H9 (cell line): Measurements from ENCODE around the gene WDR73. TPM values are rescaled to one million over a fixed set of nuclear protein-coding genes. Genes with fewer than 3 reads are reported as not detected.

Experiments
- DNase-seq: peaks from one replicate; pipeline ENCODE4 v3.0.0-alpha.2; 2017
- H2AFZ ChIP-seq: one replicate; pipeline ENCODE4 v1.6.1; 2013; ENCODE audit warnings: mild to moderate bottlenecking, low read length, control low read depth, moderate library complexity
- H2AK5ac ChIP-seq: 2 replicates; pipeline ENCODE4 v1.6.1; 2013; ENCODE audit warnings: low read length, control low read depth, mixed read lengths; ENCODE audit not compliant: insufficient read length
- H2BK120ac ChIP-seq: one replicate; pipeline ENCODE4 v1.6.1; 2013; ENCODE audit warnings: low read depth, mild to moderate bottlenecking, low read length, control low read depth, inconsistent platforms; ENCODE audit not compliant: poor library complexity, severe bottlenecking
- H2BK12ac ChIP-seq: 2 replicates; pipeline ENCODE4 v1.6.1; 2013; ENCODE audit warnings: low read length, control low read depth, mixed read lengths, low read depth; ENCODE audit not compliant: insufficient read length
- H2BK15ac ChIP-seq: 2 replicates; pipeline ENCODE4 v1.6.1; 2013; ENCODE audit warnings: low read depth, low read length, control low read depth
- H2BK20ac ChIP-seq: one replicate; pipeline ENCODE4 v1.6.1; 2013; ENCODE audit warnings: low read depth, mild to moderate bottlenecking, low read length, control low read depth, inconsistent platforms; ENCODE audit not compliant: poor library complexity, severe bottlenecking
- H2BK5ac ChIP-seq: 2 replicates; pipeline ENCODE4 v1.6.1; 2013; ENCODE audit warnings: low read length, control low read depth, mixed read lengths; ENCODE audit not compliant: insufficient read length
- H3K14ac ChIP-seq: 2 replicates; pipeline ENCODE4 v1.6.1; 2013; ENCODE audit warnings: low read length, control low read depth; ENCODE audit not compliant: insufficient read depth
- H3K18ac ChIP-seq: 2 replicates; pipeline ENCODE4 v1.6.1; 2013; ENCODE audit warnings: low read depth, mild to moderate bottlenecking, mixed read lengths, low read length, control low read depth; ENCODE audit not compliant: insufficient read length
- H3K23ac ChIP-seq: 2 replicates; pipeline ENCODE4 v1.6.1; 2013; ENCODE audit warnings: low read length, control low read depth, mixed read lengths, low read depth; ENCODE audit not compliant: insufficient read length
- H3K23me2 ChIP-seq: 2 replicates; pipeline ENCODE4 v1.6.1; 2013; ENCODE audit warnings: low read depth, mild to moderate bottlenecking, mixed read lengths, low read length, control low read depth; ENCODE audit not compliant: insufficient read length, poor library complexity, severe bottlenecking
- H3K27ac ChIP-seq: 2 replicates; pipeline ENCODE4 v1.5.1; 2013; ENCODE audit warnings: low read length, control low read depth, mixed read lengths, low read depth; ENCODE audit not compliant: insufficient read length
- H3K27me3 ChIP-seq: 2 replicates; pipeline ENCODE4 v1.6.1; 2013; ENCODE audit warnings: low read length, control low read depth, inconsistent platforms; ENCODE audit not compliant: insufficient read depth
- H3K4ac ChIP-seq: 2 replicates; pipeline ENCODE4 v1.6.1; 2013; ENCODE audit warnings: low read depth, mild to moderate bottlenecking, control low read depth, inconsistent platforms, low read length, moderate library complexity
- H3K4me1 ChIP-seq: 2 replicates; pipeline ENCODE4 v1.6.1; 2013; ENCODE audit warnings: low read length, control low read depth, inconsistent platforms; ENCODE audit not compliant: insufficient read depth
- H3K4me2 ChIP-seq: 2 replicates; pipeline ENCODE4 v1.6.1; 2013; ENCODE audit warnings: low read length, control low read depth, mixed read lengths; ENCODE audit not compliant: insufficient read length, insufficient read depth
- H3K56ac ChIP-seq: 2 replicates; pipeline ENCODE4 v1.6.1; 2013; ENCODE audit warnings: low read depth, mild to moderate bottlenecking, mixed read lengths, low read length, control low read depth; ENCODE audit not compliant: insufficient read length
- H3K79me1 ChIP-seq: 2 replicates; pipeline ENCODE4 v1.6.1; 2013; ENCODE audit warnings: low read depth, mild to moderate bottlenecking, moderate library complexity, low read length, control low read depth, inconsistent platforms; ENCODE audit not compliant: insufficient read depth, poor library complexity, severe bottlenecking
- H3K79me2 ChIP-seq: 2 replicates; pipeline ENCODE4 v1.6.1; 2013; ENCODE audit warnings: low read length, control low read depth, inconsistent platforms; ENCODE audit not compliant: insufficient read depth
- H3K9ac ChIP-seq: 2 replicates; pipeline ENCODE4 v1.6.1; 2013; ENCODE audit warnings: low read length, control low read depth, mixed read lengths; ENCODE audit not compliant: insufficient read length; ENCODE audit errors: extremely low read depth
- H3K9me3 ChIP-seq: one replicate; pipeline ENCODE4 v1.6.1; 2013; ENCODE audit warnings: low read depth, low read length, inconsistent platforms; ENCODE audit not compliant: control insufficient read depth
- H3T11ph ChIP-seq: one replicate; pipeline ENCODE4 v1.6.1; 2013; ENCODE audit warnings: mild to moderate bottlenecking, low read length, control low read depth, inconsistent platforms
- H4K20me1 ChIP-seq: one replicate; pipeline ENCODE4 v1.6.1; 2013; ENCODE audit not compliant: control insufficient read depth, insufficient read length, insufficient read depth
- H4K5ac ChIP-seq: 2 replicates; pipeline ENCODE4 v1.6.1; 2013; ENCODE audit warnings: low read depth, mild to moderate bottlenecking, mixed read lengths, low read length, control low read depth; ENCODE audit not compliant: insufficient read length
- H4K8ac ChIP-seq: replicated peaks from 2 replicates; pipeline ENCODE4 v1.6.1; 2013; ENCODE audit warnings: low read length, control low read depth, mixed read lengths, low read depth; ENCODE audit not compliant: insufficient read length
- H4K91ac ChIP-seq: 2 replicates; pipeline ENCODE4 v1.6.1; 2013; ENCODE audit warnings: low read depth, mild to moderate bottlenecking, moderate library complexity, mixed read lengths, low read length, control low read depth; ENCODE audit not compliant: insufficient read length
- H3K27ac Mint-ChIP-seq, 3 experiments: 2 replicates in 2 of 3; 3 replicates in 1 of 3; pipeline ENCODE4 v1.8.0; 2020 to 2021; ENCODE audit warnings: mixed read lengths in 3 of 3, mild to moderate bottlenecking in 1 of 3, moderate library complexity in 1 of 3
- H3K27me3 Mint-ChIP-seq: 2 replicates; pipeline ENCODE4 v1.8.0; 2021; ENCODE audit warnings: low read depth, mild to moderate bottlenecking, moderate library complexity, mixed read lengths
- H3K36me3 Mint-ChIP-seq, 3 experiments: 2 replicates in 2 of 3; 3 replicates in 1 of 3; pipeline ENCODE4 v1.8.0; 2020 to 2021; ENCODE audit warnings: low read depth in 3 of 3, mixed read lengths in 3 of 3; ENCODE audit not compliant: insufficient read depth in 1 of 3
- H3K4me1 Mint-ChIP-seq, 2 experiments: 2 replicates each; pipeline ENCODE4 v1.8.0; 2020; ENCODE audit warnings: mixed read lengths in 2 of 2
- H3K4me3 Mint-ChIP-seq, 2 experiments: 2 replicates in 1 of 2; 3 replicates in 1 of 2; pipeline ENCODE4 v1.8.0; 2020 to 2021; ENCODE audit warnings: mild to moderate bottlenecking in 2 of 2, mixed read lengths in 2 of 2, moderate library complexity in 1 of 2
- H3K9me3 Mint-ChIP-seq, 2 experiments: 2 replicates in 1 of 2; 3 replicates in 1 of 2; pipeline ENCODE4 v1.8.0; 2020; ENCODE audit warnings: mild to moderate bottlenecking in 2 of 2, mixed read lengths in 2 of 2, moderate library complexity in 1 of 2
- CTCF ChIP-seq: fragments of 200-600 bp; sonication (generic); conservative IDR thresholded peaks from 3 replicates; pipeline ENCODE4 v1.8.0; 2021; ENCODE audit warnings: antibody characterized with exemption, mild to moderate bottlenecking
- WGBS: extraction: QIAGEN DNeasy Blood & Tissue Kit; methylation state at CpG from one replicate; pipeline ENCODE4 v1.1.7; 2013; ENCODE audit warnings: missing lambda C conversion rate, low lambda C conversion rate, mixed read lengths; ENCODE audit not compliant: insufficient read length; ENCODE audit errors: extremely low coverage; 5-methylcytosine and 5-hydroxymethylcytosine counted together
- total RNA-seq: library from RNA; stranded (reverse); gene quantifications from 2 replicates; pipeline ENCODE4 v1.2.1, GENCODE V29; 2021

WDR73 gene
- total RNA-seq, 1 experiment from 2014 or later, result 41.6 TPM

GRCh38 chr15:84597296-84597695 lies 56.8 kb downstream of the WDR73 start:
- H2AK5ac ChIP-seq, result no peak overlapping the region
- WGBS, result no CpG with 5 or more reads among the region's 3 CpGs
- H3K56ac ChIP-seq, result no peak overlapping the region
- DNase-seq, result no peak
- no peak overlapping the region for H4K5ac ChIP-seq
- peaks cover 12 to 16% of the 10 kb centered on the region in 2 experiments for H3K9me3 Mint-ChIP-seq
- H3K36me3 Mint-ChIP-seq, result peaks cover 0 to 16% (median 15%) of the 10 kb centered on the region in 3 experiments; a peak in 4 of 7 replicates
- H3K23ac ChIP-seq, result no peak overlapping the region
- no peak overlapping the region for H3K4me2 ChIP-seq
- no peak overlapping the region for H4K91ac ChIP-seq
- H2BK120ac ChIP-seq, result no peak overlapping the region
- H3K27me3 ChIP-seq, result no peaks in the 10 kb centered on the region; the same call in 1 of the 2 replicates
- H3K4me1 ChIP-seq, result no peaks in the 10 kb centered on the region; the same call in 1 of the 2 replicates
- H3K27ac ChIP-seq, result no peak overlapping the region
- H3T11ph ChIP-seq, result no peak overlapping the region
- H3K4me3 Mint-ChIP-seq, result peak overlapping the region; percentile 58 to 71
- peaks cover 4% of the 10 kb centered on the region for H3K23me2 ChIP-seq
- H2AFZ ChIP-seq, result no peak overlapping the region
- no peak overlapping the region for H2BK15ac ChIP-seq
- no peak overlapping the region for H3K4ac ChIP-seq
- no peak overlapping the region for H3K9ac ChIP-seq
- H3K14ac ChIP-seq, result no peak overlapping the region
- H3K27ac Mint-ChIP-seq, result peak overlapping the region in 2 of 3 experiments; percentile 7 to 36; a peak in 3 of 7 replicates
- H3K27me3 Mint-ChIP-seq, result peaks cover 27% of the 10 kb centered on the region
- H3K79me1 ChIP-seq, result no peaks in the 10 kb centered on the region
- no peak overlapping the region for H2BK12ac ChIP-seq
- H2BK5ac ChIP-seq, result no peak overlapping the region
- TF ChIP-seq CTCF, result no peak
- no peak overlapping the region for H2BK20ac ChIP-seq
- no peaks in the 10 kb centered on the region for H3K9me3 ChIP-seq
- no peaks in the 10 kb centered on the region for H4K20me1 ChIP-seq
- H3K18ac ChIP-seq, result no peak overlapping the region
- no peaks in the 10 kb centered on the region for H3K79me2 ChIP-seq
- peaks cover 18 to 23% of the 10 kb centered on the region in 2 experiments for H3K4me1 Mint-ChIP-seq
- H4K8ac ChIP-seq, result no peak overlapping the region
